OCI-LY7 (cell line): ENCODE data around the gene PTPN14. TPM values are rescaled to one million over a fixed set of nuclear protein-coding genes. Genes with fewer than 3 reads are reported as not detected.

ENCODE experiments used
- BruUV-seq: library from RNA; stranded (reverse); fragments of 400-500 nt; replicated peaks from 2 replicates; lab custom pipeline; 2021; lab: Mats Ljungman, UMichigan
- CTCF ChIA-PET: fragments of 300-600 bp; sonication (Branson Sonifier 250); formaldehyde crosslinking; loops from one replicate; lab custom pipeline; 2022; ENCODE audit warnings: antibody characterized with exemption; ENCODE audit not compliant: unreplicated experiment; lab: Charles Lee
- POLR2A ChIA-PET: fragments of 300-600 bp; sonication (Branson Sonifier 250); formaldehyde crosslinking; loops from one replicate; lab custom pipeline; 2022; ENCODE audit warnings: antibody characterized with exemption; lab: Charles Lee
- DNase-seq: peaks from one replicate; pipeline ENCODE4 v3.0.0-alpha.2; 2015; ENCODE audit warnings: low spot score
- H2AFZ ChIP-seq: fragments of 200-600 bp; sonication (generic), shearing (Covaris generic); 2 replicates; pipeline ENCODE4 v1.6.1; 2014; ENCODE audit warnings: mild to moderate bottlenecking, antibody characterized with exemption, low read length, moderate library complexity
- H3K27ac ChIP-seq: fragments of 200-600 bp; sonication (generic); 2 replicates; pipeline ENCODE4 v1.5.1; 2014; ENCODE audit warnings: mixed run types, low read depth, mild to moderate bottlenecking, moderate library complexity, low read length, inconsistent platforms; ENCODE audit not compliant: poor library complexity, severe bottlenecking
- H3K36me3 ChIP-seq: fragments of 200-600 bp; sonication (generic); 2 replicates; pipeline ENCODE4 v1.6.1; 2014; ENCODE audit warnings: mild to moderate bottlenecking, antibody characterized with exemption, low read length, moderate library complexity, mixed read lengths; ENCODE audit not compliant: insufficient read depth
- H3K4me1 ChIP-seq: fragments of 200-600 bp; sonication (generic); 2 replicates; pipeline ENCODE4 v1.5.1; 2014; ENCODE audit warnings: mild to moderate bottlenecking, low read length; ENCODE audit not compliant: insufficient read depth, poor library complexity, severe bottlenecking
- H3K4me2 ChIP-seq: fragments of 200-600 bp; sonication (generic); 2 replicates; pipeline ENCODE4 v1.6.1; 2014; ENCODE audit warnings: mild to moderate bottlenecking, low read length
- H3K4me3 ChIP-seq: fragments of 200-600 bp; sonication (generic); 2 replicates; pipeline ENCODE4 v1.5.1; 2014; ENCODE audit warnings: mild to moderate bottlenecking, low read depth, low read length; ENCODE audit not compliant: poor library complexity, severe bottlenecking
- H3K79me2 ChIP-seq: fragments of 200-600 bp; sonication (generic); 2 replicates; pipeline ENCODE4 v1.6.1; 2016; ENCODE audit warnings: low read depth, mild to moderate bottlenecking, low read length, moderate library complexity, mixed read lengths; ENCODE audit not compliant: insufficient read depth
- H3K9me2 ChIP-seq: fragments of 200-600 bp; sonication (generic); 2 replicates; pipeline ENCODE4 v1.6.1; 2016; ENCODE audit warnings: mild to moderate bottlenecking, low read length, mixed read lengths; ENCODE audit not compliant: insufficient read depth
- H3K9me3 ChIP-seq: fragments of 200-600 bp; sonication (generic); 2 replicates; pipeline ENCODE4 v1.6.1; 2014; ENCODE audit warnings: mild to moderate bottlenecking, mixed run types, low read length, mixed read lengths
- H4K20me1 ChIP-seq: fragments of 200-600 bp; sonication (generic); 2 replicates; pipeline ENCODE4 v1.6.1; 2014; ENCODE audit warnings: mild to moderate bottlenecking, antibody characterized with exemption, low read length, moderate library complexity, mixed read lengths; ENCODE audit not compliant: insufficient read depth
- CTCF ChIP-seq: fragments of 200-600 bp; sonication (generic); conservative IDR thresholded peaks from 2 replicates; pipeline ENCODE4 v1.5.1; 2014; ENCODE audit warnings: mild to moderate bottlenecking, antibody characterized with exemption, low read length, moderate library complexity, mixed read lengths
- EZH2phosphoT487 ChIP-seq: fragments of 200-600 bp; sonication (generic); IDR thresholded peaks from 2 replicates; pipeline ENCODE4 v1.6.1; 2018; ENCODE audit warnings: low read depth, borderline replicate concordance, mild to moderate bottlenecking, mixed run types, antibody characterized with exemption, low read length, moderate library complexity, mixed read lengths
- intact Hi-C: fragments of 100-400 bp; cut with micrococcal nuclease; formaldehyde crosslinking; loops from one replicate; pipeline ENCODE4 v1.10.0; 2022; ENCODE audit not compliant: unreplicated experiment
- total RNA-seq, 2 experiments: library from RNA; depleted of rRNA in 1 of 2; stranded (reverse); fragments of >200 nt in 1 of 2; shearing (Covaris generic) in 1 of 2; gene quantifications; 2 replicates each; pipeline ENCODE4 v1.2.3, GENCODE V29; 2014 to 2022

Gene PTPN14
- total RNA-seq, 2 experiments from 2014 or later = not detected

- H3K27ac ChIP-seq = no peak overlapping the region
- no peak overlapping the region for H2AFZ ChIP-seq
- no peaks in the 10 kb centered on the region for H3K79me2 ChIP-seq
- H4K20me1 ChIP-seq = no peaks in the 10 kb centered on the region
- H3K9me3 ChIP-seq = no peaks in the 10 kb centered on the region
- no peaks in the 10 kb centered on the region for H3K36me3 ChIP-seq
- H3K4me1 ChIP-seq = no peaks in the 10 kb centered on the region
- DNase-seq = no peak
- no peak overlapping the region for H3K4me3 ChIP-seq
- ChIA-PET CTCF (interaction anchor here (0.5 kb wide), 1 partner anchor 17 kb away, joined by 6 read pairs; no protein-coding TSS in a partner anchor), POLR2A (interaction anchor here (0.6 to 1.3 kb wide), 3 partner anchors 11 to 24 kb away, joined by 3 read pairs; no protein-coding TSS in a partner anchor)
- H3K9me2 ChIP-seq = no peaks in the 10 kb centered on the region
- BruUV-seq = no TSS peak
- H3K4me2 ChIP-seq = no peak overlapping the region
- intact Hi-C loops = no loop called here
- TF ChIP-seq CTCF (no peak), EZH2phosphoT487 (no peak)
Measured at GRCh38 chr1:214538496-214538895, 12.9 kb downstream of the PTPN14 start.

- Histone ChIP-seq H3K79me2 (no peaks in the 10 kb centered on the region), H3K36me3 (no peaks in the 10 kb centered on the region), H3K4me2 (no peak overlapping the region), H2AFZ (no peak overlapping the region), H3K27ac (no peak overlapping the region), H3K4me1 (no peaks in the 10 kb centered on the region), H3K9me3 (no peaks in the 10 kb centered on the region), H3K4me3 (no peak overlapping the region), H3K9me2 (no peaks in the 10 kb centered on the region), H4K20me1 (no peaks in the 10 kb centered on the region)
- TF ChIP-seq EZH2phosphoT487 = no peak
- no peak for TF ChIP-seq CTCF
- intact Hi-C loops = no loop called here
- BruUV-seq = no TSS peak
- CTCF ChIA-PET = interaction anchor here (0.5 kb wide), 1 partner anchor 16 kb away, joined by 6 read pairs; no protein-coding TSS in a partner anchor
- POLR2A ChIA-PET = interaction anchor here (0.7 to 1.3 kb wide), 2 partner anchors 11 to 19 kb away, joined by 3 read pairs; no protein-coding TSS in a partner anchor
- DNase-seq = no peak
Measured at GRCh38 chr1:214537872-214538473, 13.4 kb downstream of the PTPN14 start.

DNA sequence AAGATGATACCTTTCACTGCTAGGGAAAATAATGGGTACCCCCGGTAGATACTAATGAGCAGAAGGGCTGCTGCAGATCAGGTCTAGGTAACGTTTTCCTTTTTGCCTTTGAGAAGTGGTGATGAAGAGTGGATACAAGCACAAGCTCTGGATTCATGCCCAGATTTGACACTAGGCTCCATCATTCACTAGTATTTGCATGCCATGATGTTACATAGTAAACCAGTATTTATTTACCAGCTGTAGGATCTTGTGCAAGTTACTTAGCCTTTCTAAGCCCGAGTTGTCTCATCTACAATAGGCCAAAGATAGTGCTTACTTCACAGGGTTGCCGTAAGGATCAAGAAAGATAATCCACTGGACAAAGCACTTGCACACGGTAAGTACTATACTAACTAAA is 14.2 kb downstream of the PTPN14 start:
- no peak for DNase-seq
- H3K4me3 ChIP-seq = no peak overlapping the region
- H4K20me1 ChIP-seq = no peaks in the 10 kb centered on the region
- H3K36me3 ChIP-seq = no peaks in the 10 kb centered on the region
- no peaks in the 10 kb centered on the region for H3K79me2 ChIP-seq
- H3K27ac ChIP-seq = no peak overlapping the region
- ChIA-PET CTCF (no interaction called here), POLR2A (no interaction called here)
- no peak overlapping the region for H2AFZ ChIP-seq
- intact Hi-C loops = no loop called here
- no peaks in the 10 kb centered on the region for H3K9me3 ChIP-seq
- H3K4me1 ChIP-seq = no peaks in the 10 kb centered on the region
- TF ChIP-seq CTCF = no peak
- no peak for TF ChIP-seq EZH2phosphoT487
- no peak overlapping the region for H3K4me2 ChIP-seq
- no TSS peak for BruUV-seq
- no peaks in the 10 kb centered on the region for H3K9me2 ChIP-seq
